UCSD-AML1 (cell line): Measurements from ENCODE around the gene IGFBPL1.

Experiments used
- DNase-seq: peaks from one replicate; lab custom pipeline; 2025; ENCODE audit not compliant: unreplicated experiment; lab: John Stamatoyannopoulos, UW

Gene IGFBPL1

GRCh38 chr9:38357350-38358114 is 66.7 kb downstream of the IGFBPL1 start:
- no peak for DNase-seq

- no peak for DNase-seq
Observed at GRCh38 chr9:38356851-38357250, 67.4 kb downstream of the IGFBPL1 start.
